Sciatic nerve (tissue), 2 donors: Measurements from ENCODE around the gene FCRLB. TPM values are rescaled to one million over a fixed set of nuclear protein-coding genes. Genes with fewer than 3 reads are reported as not detected.

ENCODE experiments used
- ATAC-seq: fragments of 200-7000 bp; cut with Tn5 transposase; one replicate; pipeline ENCODE4 v1.9.1; 2020; ENCODE audit warnings: mild to moderate bottlenecking, moderate library complexity
- DNase-seq: peaks from one replicate; pipeline ENCODE4 v3.0.0-alpha.2; 2020; ENCODE audit warnings: low spot score
- intact Hi-C: fragments of 100-400 bp; cut with DNase I; formaldehyde crosslinking; loops from one replicate; pipeline ENCODE4 v1.14.2; 2022
- total RNA-seq: library from RNA; stranded (reverse); fragmentation: NEBNext Ultra II Directional; extraction: Animal tissue kit (Norgen Biotek cat#: 25700); gene quantifications from one replicate; pipeline ENCODE4 v1.2.1, GENCODE V29; 2021
- donor health status: DM: no; HTN: no; CAD: no.
- donor health status: DM: no; HTN: no; CAD: no.

The FCRLB gene
- total RNA-seq, 1 donor from 2014 or later: 4.9 TPM

- intact Hi-C loops: no loop called here
- ATAC-seq (peak; percentile 72), DNase-seq (no peak)
Measured at GRCh38 chr1:161772397-161772796, 51.1 kb downstream of the FCRLB start.

- intact Hi-C loops: no loop called here
- DNase-seq (no peak), ATAC-seq (no peak)
Measured at GRCh38 chr1:161773791-161774190, 52.4 kb downstream of the FCRLB start.

- DNase-seq: no peak
Measured at GRCh38 chr1:161777261-161777660, 55.9 kb downstream of the FCRLB start.

More at GRCh38 chr1:161777261-161777660, 55.9 kb downstream of the FCRLB start:
- no peak for ATAC-seq
- intact Hi-C loops: no loop called here

Other genes with a start within 250 kb of the FCRLB start
- gene FCGR2A, start 216.1 kb upstream of the FCRLB start, total RNA-seq: 100 TPM
- gene HSPA6, start 197.0 kb upstream of the FCRLB start, total RNA-seq: 13.4 TPM
- gene FCGR3A, start 171.7 kb upstream of the FCRLB start, total RNA-seq: 48.8 TPM
- gene FCGR3B, start 90.4 kb upstream of the FCRLB start, total RNA-seq: 20.7 TPM
- 30.2 TPM for gene FCGR2B, start 58.4 kb upstream of the FCRLB start, total RNA-seq
- 0.49 TPM for gene FCRLA, start 14.3 kb upstream of the FCRLB start, total RNA-seq
- gene DUSP12, start 28.2 kb downstream of the FCRLB start, total RNA-seq: 22.7 TPM
- gene ATF6, start 44.8 kb downstream of the FCRLB start, total RNA-seq: 29.1 TPM